Cortex of kidney (tissue), 1 donor: ENCODE results near the gene SYNE1.

Experiments
- DNase-seq: peaks from one replicate; lab custom pipeline; 2025; lab: John Stamatoyannopoulos, UW

The SYNE1 gene

DNA sequence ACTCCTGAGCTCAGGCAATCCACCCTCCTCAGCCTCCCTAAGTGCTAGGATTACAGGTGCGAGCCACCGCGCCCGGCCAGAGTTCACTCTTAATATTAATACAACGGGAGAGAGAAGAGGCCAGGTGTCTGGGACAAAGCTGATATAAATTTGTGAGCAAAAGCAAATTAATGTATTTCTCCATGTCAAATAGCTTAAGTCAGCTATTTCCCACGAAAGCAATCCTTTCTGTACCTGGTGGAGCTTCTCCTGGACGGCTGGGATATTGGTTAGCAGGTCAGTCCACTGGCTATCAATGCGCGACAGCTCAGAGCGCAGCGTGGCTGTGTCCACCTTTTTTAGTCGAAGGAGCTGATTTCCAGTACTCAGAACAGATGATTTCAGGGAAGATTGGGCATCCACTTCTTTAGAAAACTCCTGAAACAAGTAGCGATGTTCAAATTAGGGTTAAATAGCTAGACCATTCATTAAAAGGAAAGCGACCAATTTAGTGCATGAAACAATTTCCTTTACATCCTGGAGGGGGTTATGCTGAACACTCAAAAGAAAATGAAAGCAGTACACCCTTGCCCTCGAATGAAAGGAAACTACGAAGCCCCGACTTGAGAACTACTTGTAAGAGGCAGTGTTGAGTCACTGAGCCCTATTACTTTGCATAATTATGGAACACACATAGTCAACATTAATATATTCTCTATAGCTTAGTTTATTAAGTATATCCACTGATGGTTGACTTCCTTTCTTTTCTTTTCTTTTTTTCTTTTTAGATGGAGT is 403.4 kb downstream of the SYNE1 start:
- no peak for DNase-seq

DNA sequence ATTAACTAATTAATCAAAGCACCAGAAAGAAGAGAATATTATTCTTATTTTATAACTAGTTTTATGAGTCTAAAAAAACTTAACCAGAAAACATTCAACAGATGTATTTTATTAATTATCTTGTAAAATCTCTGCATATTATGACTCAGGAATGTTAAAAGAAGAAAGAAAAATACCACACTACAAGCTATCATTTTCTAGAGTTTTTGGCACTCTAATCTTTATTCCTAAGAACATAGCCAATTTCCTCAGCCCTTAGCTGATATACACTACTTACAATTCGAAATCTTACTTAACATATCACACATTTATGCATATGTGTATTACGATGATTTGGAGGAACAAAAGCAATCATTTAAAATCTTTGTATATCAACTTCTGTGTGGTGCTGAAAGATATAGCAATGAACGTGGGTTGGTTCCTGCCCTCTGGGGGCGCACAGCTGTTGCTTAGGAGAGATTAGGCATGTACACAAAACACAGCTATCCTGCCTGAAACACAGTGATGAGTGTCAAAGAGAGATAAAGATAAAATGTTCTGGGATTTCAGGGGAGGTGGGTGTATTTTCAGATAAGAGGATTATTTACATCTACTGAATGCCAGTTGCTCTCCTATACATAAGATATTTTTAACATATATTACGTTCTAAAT is 404.5 kb downstream of the SYNE1 start:
- DNase-seq = no peak

DNA sequence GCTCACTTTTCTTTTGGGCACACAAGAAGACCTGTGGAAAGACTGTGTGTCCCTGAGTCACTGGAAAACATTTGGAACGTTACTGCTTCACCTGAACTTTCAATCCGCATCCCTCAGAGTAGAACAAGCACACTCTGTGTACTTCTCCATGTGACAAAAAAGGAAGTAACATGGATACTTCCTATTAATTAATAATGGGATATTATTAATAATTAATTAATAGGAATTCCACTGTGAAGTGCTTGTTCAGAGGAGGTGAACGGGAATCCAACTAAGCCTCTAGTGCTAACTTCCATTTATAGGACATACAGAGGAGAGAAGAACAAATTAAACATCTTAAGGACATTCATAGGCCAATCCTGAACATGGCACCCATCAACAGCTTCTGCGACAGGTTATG is 407.8 kb downstream of the SYNE1 start:
- no peak for DNase-seq

DNA sequence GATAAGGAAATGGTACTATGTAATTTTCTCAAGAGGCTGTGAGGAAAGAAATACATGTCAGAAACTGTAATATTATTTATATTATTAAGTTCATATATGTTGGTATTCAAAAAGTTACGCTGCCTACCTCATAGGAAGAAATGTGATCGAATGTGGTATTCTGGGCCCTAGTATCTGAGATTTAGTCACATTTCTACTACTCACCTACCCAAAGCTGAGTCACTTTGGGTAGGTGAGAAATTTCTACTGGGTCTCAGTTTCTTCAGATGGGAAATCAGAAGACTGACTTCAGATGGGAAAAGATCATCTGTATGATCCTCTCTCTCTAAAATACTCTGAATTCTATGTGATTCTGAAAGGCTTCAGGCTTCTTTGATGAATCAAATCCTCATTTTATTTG is 411.0 kb downstream of the SYNE1 start:
- DNase-seq = no peak

DNA sequence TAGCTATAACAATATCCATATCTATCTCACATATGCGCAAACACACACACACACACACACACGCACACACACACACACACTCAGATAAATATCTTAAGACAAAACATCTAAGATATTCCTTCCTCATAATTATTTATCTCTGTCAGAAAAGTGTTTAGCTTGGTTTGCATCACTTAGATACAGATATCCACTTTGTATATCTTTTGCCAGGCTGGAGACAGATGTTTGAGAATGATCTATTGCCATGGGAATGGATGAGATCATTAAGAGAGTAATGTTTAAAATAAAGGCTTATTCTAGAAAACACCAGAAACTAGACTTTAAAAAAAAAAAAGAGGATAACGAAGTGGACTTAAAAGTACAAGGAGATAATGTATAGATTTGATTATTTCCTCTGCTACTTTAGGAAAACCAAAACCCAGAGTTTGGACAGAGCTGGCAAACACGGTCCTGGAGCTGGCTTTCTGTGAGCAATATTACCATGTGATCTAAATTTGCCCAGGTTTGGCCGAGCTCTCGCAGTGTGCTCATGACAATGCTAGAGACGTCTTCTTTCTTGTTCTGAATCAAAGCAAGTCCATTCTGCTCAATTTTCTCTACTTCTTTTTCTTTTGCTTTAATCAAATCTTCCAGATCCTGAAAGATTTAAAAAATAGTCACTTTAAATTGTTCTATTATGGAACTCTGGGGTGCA is 411.8 kb downstream of the SYNE1 start:
- no peak for DNase-seq

GRCh38 chr6:152223636-152224035 is 413.5 kb downstream of the SYNE1 start:
- DNase-seq = no peak

GRCh38 chr6:152221806-152222628 is 415.1 kb downstream of the SYNE1 start:
- no peak for DNase-seq

DNA sequence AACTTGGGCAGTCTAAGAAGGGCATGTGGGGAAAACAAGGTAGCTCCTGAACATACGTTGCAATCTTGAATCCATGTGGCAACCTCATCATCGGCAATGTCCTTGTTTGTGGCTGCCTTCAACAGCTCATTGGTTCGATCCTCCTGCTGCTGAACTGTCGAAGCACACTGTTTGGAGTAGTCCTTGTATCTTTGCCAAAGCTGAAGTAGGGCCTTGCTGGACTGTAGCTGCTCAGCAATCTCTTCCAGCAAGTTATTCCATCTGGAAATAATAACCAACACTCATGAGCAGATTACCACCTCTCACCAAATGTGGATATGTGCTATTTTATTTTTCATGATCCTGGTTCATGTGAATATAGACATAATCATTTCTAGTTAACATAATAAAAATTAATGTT is 416.4 kb downstream of the SYNE1 start:
- DNase-seq = no peak

DNA sequence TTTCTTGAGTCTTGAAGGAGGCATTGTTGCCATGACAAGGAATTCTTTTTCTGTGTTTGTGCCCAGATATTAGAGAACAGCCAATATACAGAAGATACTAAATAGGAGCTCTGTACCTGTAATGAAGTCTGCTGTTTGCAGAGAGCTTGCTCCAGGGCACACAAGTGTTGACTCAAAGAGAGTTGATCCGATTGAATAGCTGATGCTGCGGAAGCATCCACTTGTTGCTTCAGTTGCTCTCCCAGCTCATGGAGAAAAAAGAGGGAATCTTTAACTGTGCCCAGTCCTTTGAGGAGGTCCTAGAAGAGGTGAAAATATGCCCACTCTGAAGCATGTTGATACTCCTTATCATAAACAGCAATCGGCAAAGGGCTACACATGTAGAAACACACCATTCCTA is 418.3 kb downstream of the SYNE1 start:
- no peak for DNase-seq

DNA sequence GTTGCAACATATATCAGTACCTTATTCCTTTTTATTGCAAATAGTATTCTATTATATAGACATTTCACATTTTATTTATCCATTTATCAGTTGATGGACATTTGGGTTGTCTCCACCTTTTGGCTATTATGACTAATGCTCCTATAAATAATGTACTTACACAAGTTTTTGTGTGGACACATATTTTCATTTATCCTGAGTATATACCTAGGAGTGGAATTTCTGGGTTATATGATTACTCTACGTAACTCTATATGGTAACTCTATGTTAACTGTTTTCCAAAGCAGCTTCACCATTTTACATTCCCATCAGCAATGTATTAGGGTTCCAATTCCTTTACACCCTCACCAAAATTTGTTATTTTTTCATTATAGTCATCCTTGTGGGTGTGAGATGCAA is 424.7 kb downstream of the SYNE1 start:
- no peak for DNase-seq

DNA sequence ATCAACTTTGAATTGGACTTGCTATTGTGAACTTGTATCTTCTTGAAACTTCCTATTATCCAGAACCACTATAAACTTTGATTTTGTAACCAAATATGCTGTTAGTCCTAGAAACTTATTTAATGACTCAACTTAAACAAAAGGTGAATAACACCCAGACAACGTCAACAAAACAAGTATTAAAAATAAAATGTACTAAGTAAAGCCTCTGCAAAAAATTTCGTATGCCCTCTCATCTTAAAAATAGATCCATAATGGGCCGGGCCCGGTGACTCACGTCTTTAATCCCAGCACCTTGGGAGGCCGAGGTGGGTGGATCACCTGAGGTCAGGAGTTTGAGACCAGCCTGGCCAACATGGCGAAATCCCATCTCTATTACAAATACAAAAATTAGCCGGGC is 428.0 kb downstream of the SYNE1 start:
- no peak for DNase-seq

- no peak for DNase-seq
Observed at GRCh38 chr6:152207915-152208714, 429.0 kb downstream of the SYNE1 start.

- no peak for DNase-seq
Observed at GRCh38 chr6:152206072-152206818, 430.9 kb downstream of the SYNE1 start.

DNA sequence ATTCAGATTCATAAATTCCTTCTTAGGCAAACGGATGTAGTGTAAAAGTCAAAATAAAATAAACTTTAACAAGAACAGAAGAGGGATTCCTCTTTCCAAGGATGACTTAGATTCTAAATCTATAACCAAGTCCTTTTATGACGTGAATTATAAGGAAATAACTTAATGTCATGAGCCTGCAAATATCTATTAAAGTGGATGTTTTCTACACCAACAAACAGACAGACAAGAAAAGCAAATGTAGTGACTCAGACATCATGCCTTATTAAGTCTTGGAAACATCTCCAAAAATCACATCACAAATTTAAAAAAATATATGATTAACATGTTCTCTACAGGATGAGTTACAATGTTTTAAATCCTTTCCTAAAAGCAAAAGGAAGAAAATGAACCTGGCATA is 432.6 kb downstream of the SYNE1 start:
- DNase-seq = no peak

DNA sequence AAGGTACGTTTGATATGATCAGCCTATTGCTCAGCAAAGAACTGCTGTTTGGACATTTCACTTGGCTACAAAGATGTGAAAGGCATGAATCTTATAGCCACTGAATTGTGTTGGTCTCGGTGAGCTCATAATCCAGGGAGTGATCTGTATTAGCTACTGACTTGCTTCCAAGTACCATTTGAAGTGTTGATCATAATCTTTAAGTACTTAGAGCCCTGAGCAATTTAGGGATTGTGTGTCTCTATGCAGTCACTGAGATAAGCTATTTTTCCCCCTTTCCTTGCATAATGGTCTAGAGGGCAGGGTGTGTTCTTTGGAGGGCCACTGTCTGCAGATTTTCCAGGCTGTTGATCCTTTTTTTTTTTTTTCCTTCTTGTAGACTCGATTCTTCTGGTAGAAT is 436.0 kb downstream of the SYNE1 start:
- no peak for DNase-seq

DNA sequence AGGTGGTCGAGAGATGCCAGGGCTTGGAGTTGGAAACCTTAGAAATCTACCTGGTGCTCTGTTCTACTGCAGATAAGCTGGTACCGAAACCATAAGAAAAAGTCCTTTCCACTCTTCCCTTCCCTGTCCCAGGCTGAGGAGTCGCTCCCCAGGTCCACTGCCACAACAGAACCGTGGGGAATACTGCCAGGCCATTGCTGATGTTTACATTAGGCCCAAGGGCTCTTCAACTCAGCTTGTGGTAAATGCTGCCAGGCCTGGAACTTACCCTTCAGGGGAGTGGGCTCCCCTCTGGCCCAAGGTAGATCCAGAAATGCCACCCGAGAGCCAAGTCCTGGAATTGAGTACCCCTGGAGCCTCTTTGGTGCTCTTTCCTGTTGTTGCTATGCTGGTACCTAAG is 441.3 kb downstream of the SYNE1 start:
- no peak for DNase-seq

DNA sequence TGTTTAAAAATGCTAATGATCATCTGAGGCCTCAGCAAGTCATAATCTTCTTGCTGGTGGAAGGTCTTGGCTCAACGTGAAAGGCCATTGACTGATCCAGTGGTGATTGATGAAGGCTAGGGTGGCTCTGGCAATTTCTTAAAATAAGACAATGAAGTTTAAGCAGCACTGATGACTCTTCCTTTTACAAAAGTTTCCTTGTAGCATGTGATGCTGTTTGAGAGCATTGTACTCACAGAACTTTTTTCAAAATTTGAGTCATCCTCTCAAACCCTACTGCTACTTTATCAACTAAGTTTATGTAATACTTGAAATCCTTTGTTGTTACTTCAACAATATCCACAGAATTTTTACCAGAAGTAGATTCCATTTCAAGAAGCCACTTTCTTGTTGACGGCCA is 447.4 kb downstream of the SYNE1 start:
- no peak for DNase-seq

DNA sequence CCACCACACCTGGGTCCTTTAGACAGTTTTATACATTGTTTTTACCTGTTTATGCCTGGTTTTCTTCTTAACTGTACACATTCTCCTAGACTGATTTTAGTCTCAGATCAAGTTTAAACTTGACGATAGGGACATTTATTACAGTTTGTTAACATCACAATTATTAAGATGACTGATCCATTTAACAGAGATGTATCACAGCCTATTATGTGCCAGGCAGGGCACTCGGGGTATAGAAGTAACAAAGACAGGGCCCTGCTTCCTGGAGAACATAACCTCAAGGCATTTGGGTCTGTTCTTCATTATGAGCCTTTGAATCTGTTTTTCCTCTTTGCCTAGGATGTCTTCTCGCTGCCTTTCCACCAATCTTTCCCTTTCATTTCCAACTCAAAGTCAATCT is 449.2 kb downstream of the SYNE1 start:
- no peak for DNase-seq

GRCh38 chr6:152186840-152187239 is 450.3 kb downstream of the SYNE1 start:
- DNase-seq = no peak

DNA sequence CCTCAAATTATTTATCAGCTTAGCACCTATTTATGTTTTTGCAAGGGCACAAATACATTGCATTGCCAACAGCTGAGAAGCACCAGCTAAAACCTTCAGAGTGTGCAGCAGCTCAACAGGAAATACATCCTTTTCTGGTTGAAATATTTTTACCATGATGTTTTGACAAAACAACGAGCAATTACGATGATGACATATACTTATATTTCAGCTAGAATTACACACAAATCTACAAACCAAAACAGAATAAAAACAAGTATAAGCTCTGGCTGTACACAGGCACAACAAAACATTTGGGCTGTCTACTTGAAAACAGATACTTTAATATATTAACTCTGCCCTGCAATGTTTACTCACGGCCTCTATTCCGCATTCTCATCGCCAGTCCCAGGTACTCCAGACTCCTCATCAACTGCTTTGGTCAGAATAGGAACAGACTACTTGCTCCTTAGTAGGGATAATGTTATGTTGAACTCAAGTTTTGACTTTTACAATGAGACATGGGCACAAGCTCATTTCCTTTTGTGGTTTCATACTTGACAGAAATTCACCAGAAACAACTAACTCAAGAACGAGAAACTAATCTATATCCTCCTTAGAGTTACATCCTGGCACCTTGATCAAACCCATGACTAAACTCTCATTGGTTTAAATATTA is 452.1 kb downstream of the SYNE1 start:
- DNase-seq = no peak
